HG03025 (cell line): ENCODE results near the gene ASB13.
A peak's percentile ranks its signal among the peaks of the same experiment; 100 is the strongest.
"Not testable (repeated sequence)": the region's sequence is repeated elsewhere in the genome, so short reads cannot be mapped to it uniquely, and the experiment has no call there.

Experiments used
- ATAC-seq: cut with Tn5 transposase; IDR thresholded peaks from one replicate; pipeline ENCODE4 v1.9.1; 2021; ENCODE audit warnings: mild to moderate bottlenecking, moderate library complexity; ENCODE audit not compliant: unreplicated experiment, low FRiP score

ASB13 gene

GRCh38 chr10:5627486-5628044, 38.8 kb downstream of the ASB13 start:
- no peak for ATAC-seq

- no peak for ATAC-seq
Observed at GRCh38 chr10:5625992-5626777, 40.2 kb downstream of the ASB13 start.

- no peak for ATAC-seq
Observed at GRCh38 chr10:5624701-5625100, 41.7 kb downstream of the ASB13 start.

- ATAC-seq, result peak; percentile 83
Observed at GRCh38 chr10:5623081-5623748, 43.2 kb downstream of the ASB13 start.

GRCh38 chr10:5622186-5622960, 44.0 kb downstream of the ASB13 start:
- ATAC-seq, result no peak

- ATAC-seq, result not testable (repeated sequence)
Observed at GRCh38 chr10:5621371-5621770, 45.0 kb downstream of the ASB13 start.

- ATAC-seq, result no peak
Observed at GRCh38 chr10:5620966-5621365, 45.4 kb downstream of the ASB13 start.

GRCh38 chr10:5620223-5620721, 46.1 kb downstream of the ASB13 start:
- no peak for ATAC-seq

- ATAC-seq, result no peak
Observed at GRCh38 chr10:5619362-5620211, 46.8 kb downstream of the ASB13 start.

GRCh38 chr10:5618829-5619228, 47.6 kb downstream of the ASB13 start:
- no peak for ATAC-seq

GRCh38 chr10:5618042-5618441, 48.4 kb downstream of the ASB13 start:
- ATAC-seq, result no peak

GRCh38 chr10:5617521-5617920, 48.9 kb downstream of the ASB13 start:
- no peak for ATAC-seq

GRCh38 chr10:5616836-5617235, 49.6 kb downstream of the ASB13 start:
- no peak for ATAC-seq

GRCh38 chr10:5616046-5616445, 50.3 kb downstream of the ASB13 start:
- ATAC-seq, result no peak

GRCh38 chr10:5615316-5615715, 51.1 kb downstream of the ASB13 start:
- ATAC-seq, result no peak

GRCh38 chr10:5614155-5614721, 52.2 kb downstream of the ASB13 start:
- ATAC-seq, result no peak

- ATAC-seq, result no peak
Observed at GRCh38 chr10:5613481-5614154, 52.8 kb downstream of the ASB13 start.

GRCh38 chr10:5611899-5612680, 54.3 kb downstream of the ASB13 start:
- no peak for ATAC-seq
